NCI-H510A treated with DMSO at 0.1 percent for 48 hours (cell line): Measurements from ENCODE around the gene RTF2.
"Not testable (repeated sequence)": the region's sequence is repeated elsewhere in the genome, so short reads cannot be mapped to it uniquely, and the experiment has no call there.

Source experiments
- DNase-seq: peaks from one replicate; lab custom pipeline; 2025; lab: John Stamatoyannopoulos, UW

The RTF2 gene

GRCh38 chr20:56552911-56553629 lies 84.6 kb downstream of the RTF2 start:
- DNase-seq: no peak

GRCh38 chr20:56554869-56555268 lies 86.4 kb downstream of the RTF2 start:
- DNase-seq: no peak

- no peak for DNase-seq
Observed at GRCh38 chr20:56558968-56559367, 90.5 kb downstream of the RTF2 start.

- DNase-seq: not testable (repeated sequence)
Observed at GRCh38 chr20:56564526-56564925, 96.1 kb downstream of the RTF2 start.

- DNase-seq: no peak
Observed at GRCh38 chr20:56565511-56565910, 97.1 kb downstream of the RTF2 start.

- DNase-seq: no peak
Observed at GRCh38 chr20:56566621-56567020, 98.2 kb downstream of the RTF2 start.
